SW 1271 (cell line): ENCODE data around the gene PRR13.
A peak's percentile ranks its signal among the peaks of the same experiment; 100 is the strongest.
"Not testable (repeated sequence)": the region's sequence is repeated elsewhere in the genome, so short reads cannot be mapped to it uniquely, and the experiment has no call there.

Experiments used
- DNase-seq, 2 experiments: peaks; one replicate each; lab custom pipeline; 2025; lab: John Stamatoyannopoulos, UW

Gene PRR13

GRCh38 chr12:53441040-53441833 lies at the start of gene PRR13:
Gene PRR13 (plus strand): TSS chr12:53441734. CDS start chr12:53442715, 981 bp downstream.
- peak; percentile 98 to 99 for DNase-seq

GRCh38 chr12:53399896-53400295 lies 41.6 kb upstream of the PRR13 start:
- no peak for DNase-seq

DNA sequence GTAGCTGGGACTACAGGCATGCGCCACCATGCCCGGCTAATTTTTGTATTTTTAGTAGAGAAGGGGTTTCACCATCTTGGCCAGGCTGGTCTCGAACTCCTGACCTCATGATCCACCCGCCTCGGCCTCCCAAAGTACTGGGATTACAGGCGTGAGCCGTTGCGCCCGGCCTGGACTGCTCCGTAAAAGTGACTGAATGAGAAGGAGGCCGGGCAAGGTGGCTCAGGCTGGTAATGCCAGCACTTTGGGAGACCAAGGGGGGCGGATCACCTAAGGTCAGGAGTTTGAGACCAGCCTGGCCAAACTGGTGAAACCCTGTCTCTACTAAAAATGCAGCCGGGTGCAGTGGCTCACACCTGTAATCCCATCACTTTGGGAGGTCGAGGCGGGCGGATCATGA lies 39.2 kb upstream of the PRR13 start:
- DNase-seq: not testable (repeated sequence)

DNA sequence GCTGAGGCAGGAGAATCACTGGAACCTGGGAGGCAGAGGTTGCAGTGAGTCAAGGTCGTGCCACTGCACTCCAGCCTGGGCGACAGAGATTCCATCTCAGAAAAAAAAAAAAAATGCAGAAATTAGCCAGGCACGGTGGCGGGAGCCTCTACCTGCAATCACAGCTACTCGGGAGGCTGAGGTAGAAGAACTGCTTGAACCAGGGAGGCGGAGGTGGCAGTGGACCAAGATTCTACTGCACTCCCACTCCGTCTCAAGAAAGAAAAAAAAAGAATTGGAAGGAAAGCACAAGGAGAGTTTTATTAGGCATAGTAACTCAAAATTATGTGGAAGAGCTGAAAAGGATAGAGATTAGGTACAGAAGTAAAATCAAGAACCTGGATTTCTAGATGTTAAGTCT lies 38.7 kb upstream of the PRR13 start:
- DNase-seq: no peak

DNA sequence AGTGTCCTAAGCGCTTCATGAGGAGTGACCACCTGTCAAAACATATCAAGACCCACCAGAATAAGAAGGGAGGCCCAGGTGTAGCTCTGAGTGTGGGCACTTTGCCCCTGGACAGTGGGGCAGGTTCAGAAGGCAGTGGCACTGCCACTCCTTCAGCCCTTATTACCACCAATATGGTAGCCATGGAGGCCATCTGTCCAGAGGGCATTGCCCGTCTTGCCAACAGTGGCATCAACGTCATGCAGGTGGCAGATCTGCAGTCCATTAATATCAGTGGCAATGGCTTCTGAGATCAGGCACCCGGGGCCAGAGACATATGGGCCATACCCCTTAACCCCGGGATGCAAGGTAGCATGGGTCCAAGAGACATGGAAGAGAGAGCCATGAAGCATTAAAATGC lies 30.6 kb upstream of the PRR13 start:
- no peak for DNase-seq

- DNase-seq: no peak
Observed at GRCh38 chr12:53413485-53414204, 27.9 kb upstream of the PRR13 start.

GRCh38 chr12:53414756-53415417 lies 26.6 kb upstream of the PRR13 start:
- DNase-seq: no peak

DNA sequence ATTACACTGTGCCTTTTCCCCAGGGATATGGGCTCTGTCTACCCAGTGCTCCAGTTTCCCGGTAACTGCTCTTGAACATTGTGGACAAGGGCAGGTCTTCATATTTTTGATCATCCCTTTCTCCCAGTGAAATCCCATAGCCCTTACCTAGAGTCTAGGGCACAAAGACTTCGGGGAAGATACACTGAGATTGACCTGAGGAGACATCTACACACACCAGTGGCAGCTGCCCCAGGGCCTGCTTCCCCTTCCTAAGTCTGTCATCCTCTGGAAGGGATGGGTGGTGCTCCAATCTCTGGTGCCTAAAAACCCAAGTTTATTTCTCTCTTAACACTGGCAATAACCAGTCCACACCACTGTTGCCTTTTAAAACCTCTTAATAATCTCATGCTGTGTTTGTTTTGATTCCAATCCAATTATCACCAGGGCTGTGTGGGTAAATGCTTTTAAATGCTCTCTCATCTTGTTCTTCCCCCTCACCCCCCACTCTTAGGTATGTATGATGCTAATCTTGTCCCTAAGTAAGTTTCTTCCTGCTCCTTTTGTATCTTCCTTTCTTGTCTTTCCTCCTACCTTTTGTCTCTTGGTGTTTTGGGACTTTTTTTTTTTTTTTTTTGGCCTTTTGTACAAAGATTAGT lies 25.7 kb upstream of the PRR13 start:
- not testable (repeated sequence) for DNase-seq

GRCh38 chr12:53417291-53417816 lies 24.2 kb upstream of the PRR13 start:
- DNase-seq: not testable (repeated sequence)

- no peak for DNase-seq
Observed at GRCh38 chr12:53418221-53418620, 23.3 kb upstream of the PRR13 start.

- DNase-seq: no peak
Observed at GRCh38 chr12:53419756-53420155, 21.8 kb upstream of the PRR13 start.

GRCh38 chr12:53422247-53422646 lies 19.3 kb upstream of the PRR13 start:
- not testable (repeated sequence) for DNase-seq

DNA sequence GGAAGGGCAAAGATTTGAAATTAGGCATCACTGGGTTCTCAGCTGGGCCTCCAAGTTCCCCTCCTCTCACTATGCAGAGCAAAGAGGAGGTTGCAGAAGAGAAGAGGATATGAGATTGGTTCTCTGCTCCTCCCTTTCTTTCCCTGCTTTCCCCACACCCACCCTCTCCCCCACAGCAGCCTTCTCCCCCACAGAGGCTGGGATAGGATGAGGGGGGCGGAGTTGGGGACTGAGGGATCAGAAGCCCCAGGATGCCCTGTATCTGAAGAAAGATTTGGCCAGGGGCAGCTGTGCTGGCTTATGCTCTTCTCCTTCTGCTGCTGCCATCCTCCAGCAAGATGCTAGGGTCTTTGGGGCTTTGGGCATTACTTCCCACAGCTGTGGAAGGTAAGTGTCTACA lies 17.9 kb upstream of the PRR13 start, which contains the start of gene AMHR2:
Gene AMHR2, plus strand, starts transcription at position 259 of the 400 bp plus-strand sequence. Its CDS starts 80 bp downstream, at position 339.
- DNase-seq: no peak

GRCh38 chr12:53424626-53425514 lies 16.7 kb upstream of the PRR13 start:
- DNase-seq: no peak

GRCh38 chr12:53425515-53426150 lies 15.9 kb upstream of the PRR13 start:
- DNase-seq: no peak

- DNase-seq: peak; percentile 48 to 60
Observed at GRCh38 chr12:53427905-53428594, 13.5 kb upstream of the PRR13 start.

DNA sequence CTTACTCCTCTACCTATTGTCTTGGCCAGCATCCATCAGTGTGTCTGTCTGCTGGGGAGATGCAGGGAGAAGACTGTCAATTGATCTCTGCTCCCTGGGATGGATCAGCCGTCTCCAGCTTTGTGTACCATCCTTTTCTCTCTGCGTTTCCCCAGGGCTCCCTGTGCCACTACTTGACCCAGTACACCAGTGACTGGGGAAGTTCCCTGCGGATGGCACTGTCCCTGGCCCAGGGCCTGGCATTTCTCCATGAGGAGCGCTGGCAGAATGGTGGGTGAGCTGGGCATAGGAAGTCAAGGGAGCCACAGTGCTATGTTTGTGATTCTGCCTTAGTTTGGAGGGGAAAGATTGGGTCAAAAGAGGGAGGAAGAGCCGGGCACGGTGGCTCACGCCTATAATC lies 12.8 kb upstream of the PRR13 start:
- no peak for DNase-seq

GRCh38 chr12:53430116-53430515 lies 11.4 kb upstream of the PRR13 start:
- no peak for DNase-seq

GRCh38 chr12:53431187-53431586 lies 10.3 kb upstream of the PRR13 start:
- DNase-seq: no peak

GRCh38 chr12:53435326-53435725 lies 6.2 kb upstream of the PRR13 start:
- DNase-seq: not testable (repeated sequence)
